ENCODE results near the gene ZNF471. TPM values are rescaled to one million over a fixed set of nuclear protein-coding genes. Genes with fewer than 3 reads are reported as not detected.

The ZNF471 gene
- total RNA-seq, 3 donors from 2014 or later = 0.23 to 0.40 (median 0.33) TPM

GRCh38 chr19:56547535-56547934, 39.9 kb downstream of the ZNF471 start:
- H3K36me3 Mint-ChIP-seq (ENCODE audit: insufficient read depth) = peaks cover 54% of the 10 kb centered on the region
- no peaks in the 10 kb centered on the region for H3K27me3 Mint-ChIP-seq (ENCODE audit: low read depth)
- ATAC-seq = no peak
- H3K4me3 Mint-ChIP-seq = no peak overlapping the region
- H3K4me1 Mint-ChIP-seq (ENCODE audit: low read depth) = no peaks in the 10 kb centered on the region
- peaks cover 51% of the 10 kb centered on the region for H3K9me3 Mint-ChIP-seq
- DNase-seq = no peak

- Mint-ChIP-seq H3K27me3 (ENCODE audit: low read depth) (no peaks in the 10 kb centered on the region), H3K9me3 (peaks cover 60% of the 10 kb centered on the region), H3K4me3 (no peak overlapping the region), H3K4me1 (ENCODE audit: low read depth) (no peaks in the 10 kb centered on the region), H3K36me3 (ENCODE audit: insufficient read depth) (peaks cover 47% of the 10 kb centered on the region)
- no peak for ATAC-seq
- no peak for DNase-seq
Observed at GRCh38 chr19:56554272-56554869, 46.7 kb downstream of the ZNF471 start.

GRCh38 chr19:56562766-56563165, 55.1 kb downstream of the ZNF471 start:
- H3K4me1 Mint-ChIP-seq (ENCODE audit: low read depth) = peaks cover 7% of the 10 kb centered on the region
- H3K9me3 Mint-ChIP-seq = peaks cover 52% of the 10 kb centered on the region
- ATAC-seq = no peak
- H3K27me3 Mint-ChIP-seq (ENCODE audit: low read depth) = no peaks in the 10 kb centered on the region
- no peak overlapping the region for H3K4me3 Mint-ChIP-seq
- DNase-seq = no peak
- peaks cover 17% of the 10 kb centered on the region for H3K36me3 Mint-ChIP-seq (ENCODE audit: insufficient read depth)

- ATAC-seq (peak; percentile 46 to 48), DNase-seq (peak; percentile 18)
- H3K4me3 Mint-ChIP-seq = peak overlapping the region; percentile 92
- peaks cover 39% of the 10 kb centered on the region for H3K9me3 Mint-ChIP-seq
- peaks cover 39% of the 10 kb centered on the region for H3K36me3 Mint-ChIP-seq (ENCODE audit: insufficient read depth)
- peaks cover 14% of the 10 kb centered on the region for H3K4me1 Mint-ChIP-seq (ENCODE audit: low read depth)
- H3K27me3 Mint-ChIP-seq (ENCODE audit: low read depth) = no peaks in the 10 kb centered on the region
Observed at GRCh38 chr19:56566904-56567273, 59.2 kb downstream of the ZNF471 start.

GRCh38 chr19:56567274-56568120, 59.8 kb downstream of the ZNF471 start, which contains the start of gene ZNF470:
ZNF470 (plus strand) TSS chr19:56567468; CDS start chr19:56570312, 2,844 bp downstream.
- DNase-seq (peak; percentile 82), ATAC-seq (peak; percentile 99)
- Mint-ChIP-seq H3K27me3 (ENCODE audit: low read depth) (no peaks in the 10 kb centered on the region), H3K4me3 (peak within 1 kb of the TSS; percentile 92), H3K4me1 (ENCODE audit: low read depth) (peaks cover 14% of the 10 kb centered on the region), H3K36me3 (ENCODE audit: insufficient read depth) (peaks cover 41% of the 10 kb centered on the region), H3K9me3 (peaks cover 40% of the 10 kb centered on the region)

- H3K36me3 Mint-ChIP-seq (ENCODE audit: insufficient read depth) = peaks cover 61% of the 10 kb centered on the region
- no peaks in the 10 kb centered on the region for H3K27me3 Mint-ChIP-seq (ENCODE audit: low read depth)
- no peak overlapping the region for H3K4me3 Mint-ChIP-seq
Observed at GRCh38 chr19:56572589-56572988, 64.9 kb downstream of the ZNF471 start.

GRCh38 chr19:56573914-56574313, 66.3 kb downstream of the ZNF471 start:
- Mint-ChIP-seq H3K4me3 (no peak overlapping the region), H3K9me3 (peaks cover 59% of the 10 kb centered on the region), H3K27me3 (ENCODE audit: low read depth) (no peaks in the 10 kb centered on the region)

More at GRCh38 chr19:56572589-56572988, 64.9 kb downstream of the ZNF471 start:
- Mint-ChIP-seq H3K9me3 (peaks cover 56% of the 10 kb centered on the region), H3K4me1 (ENCODE audit: low read depth) (peaks cover 8% of the 10 kb centered on the region)
- no peak for ATAC-seq
- DNase-seq = no peak

GRCh38 chr19:56577719-56578602, 70.3 kb downstream of the ZNF471 start:
- DNase-seq = no peak
- ATAC-seq = no peak
- Mint-ChIP-seq H3K4me1 (ENCODE audit: low read depth) (no peaks in the 10 kb centered on the region), H3K36me3 (ENCODE audit: insufficient read depth) (peaks cover 41% of the 10 kb centered on the region), H3K9me3 (peaks cover 54% of the 10 kb centered on the region), H3K27me3 (ENCODE audit: low read depth) (no peaks in the 10 kb centered on the region), H3K4me3 (no peak overlapping the region)

More at GRCh38 chr19:56573914-56574313, 66.3 kb downstream of the ZNF471 start:
- Mint-ChIP-seq H3K4me1 (ENCODE audit: low read depth) (no peaks in the 10 kb centered on the region), H3K36me3 (ENCODE audit: insufficient read depth) (peaks cover 64% of the 10 kb centered on the region)
- ATAC-seq (no peak), DNase-seq (no peak)

Other genes with a start within 250 kb of the ZNF471 start
- under 1 TPM; 0.46 to 0.98 (median 0.91) TPM for gene EDDM13, start 235.1 kb upstream of the ZNF471 start, total RNA-seq
- 10 to 100 TPM in 2 of 3 donors, 1 to 10 TPM in 1; 9.6 to 14.7 (median 13.6) TPM for gene ZSCAN5A, start 193.0 kb upstream of the ZNF471 start, total RNA-seq
- gene ZNF582, start 114.3 kb upstream of the ZNF471 start, total RNA-seq = 1 to 10 TPM; 1.7 to 1.9 (median 1.9) TPM
- gene ZNF583, start 103.5 kb upstream of the ZNF471 start, total RNA-seq = 1 to 10 TPM; 3.4 to 5.0 (median 4.7) TPM
- gene ZNF667, start 30.5 kb upstream of the ZNF471 start, total RNA-seq = 1 to 10 TPM in 1 of 3 donors, under 1 TPM in 2; 0.82 to 1.7 (median 0.92) TPM
- gene ZFP28, start 31.1 kb downstream of the ZNF471 start, total RNA-seq = 1 to 10 TPM; 1.1 to 2.3 (median 1.4) TPM
- 1 to 10 TPM; 1.4 to 1.8 (median 1.7) TPM for gene ZNF470, start 59.6 kb downstream of the ZNF471 start, total RNA-seq
- gene ZNF71, start 87.4 kb downstream of the ZNF471 start, total RNA-seq = 1 to 10 TPM; 6.3 to 7.1 (median 6.4) TPM
- gene SMIM17, start 135.3 kb downstream of the ZNF471 start, total RNA-seq = not detected
- gene ZNF835, start 163.9 kb downstream of the ZNF471 start, total RNA-seq = 1 to 10 TPM; 1.7 to 3.4 (median 2.7) TPM

Data from activated T-cell treated with anti-CD3 and anti-CD28 coated beads, Interleukin-2, amount 50 U/mL, for 4 hours (primary cell).